BE2C (cell line): ENCODE results near the gene PKNOX2.

Source experiments
- DNase-seq: peaks from one replicate; pipeline ENCODE4 v3.0.0-alpha.2; 2020
- H3K27me3 ChIP-seq: fragments of 250-450 bp; sonication (Bioruptor Pico); 2 replicates; pipeline ENCODE4 v1.5.1; 2020; ENCODE audit warnings: mild to moderate bottlenecking
- H3K36me3 ChIP-seq: fragments of 250-450 bp; sonication (Bioruptor Pico); 2 replicates; pipeline ENCODE4 v1.5.1; 2020; ENCODE audit warnings: mild to moderate bottlenecking
- H3K4me1 ChIP-seq: fragments of 250-450 bp; sonication (Bioruptor Pico); 2 replicates; pipeline ENCODE4 v1.5.1; 2020
- H3K4me3 ChIP-seq: 2 replicates; pipeline ENCODE4 v1.5.1; 2011; ENCODE audit warnings: low read depth, low read length
- H3K9me3 ChIP-seq: fragments of 250-450 bp; sonication (Bioruptor Pico); 2 replicates; pipeline ENCODE4 v1.5.1; 2020
- TF ChIP-seq, protein P1 (sequence below): IDR thresholded peaks from 2 replicates; pipeline ENCODE4 v1.5.1; 2012; ENCODE audit warnings: mild to moderate bottlenecking, low read depth, low read length

Gene PKNOX2

DNA sequence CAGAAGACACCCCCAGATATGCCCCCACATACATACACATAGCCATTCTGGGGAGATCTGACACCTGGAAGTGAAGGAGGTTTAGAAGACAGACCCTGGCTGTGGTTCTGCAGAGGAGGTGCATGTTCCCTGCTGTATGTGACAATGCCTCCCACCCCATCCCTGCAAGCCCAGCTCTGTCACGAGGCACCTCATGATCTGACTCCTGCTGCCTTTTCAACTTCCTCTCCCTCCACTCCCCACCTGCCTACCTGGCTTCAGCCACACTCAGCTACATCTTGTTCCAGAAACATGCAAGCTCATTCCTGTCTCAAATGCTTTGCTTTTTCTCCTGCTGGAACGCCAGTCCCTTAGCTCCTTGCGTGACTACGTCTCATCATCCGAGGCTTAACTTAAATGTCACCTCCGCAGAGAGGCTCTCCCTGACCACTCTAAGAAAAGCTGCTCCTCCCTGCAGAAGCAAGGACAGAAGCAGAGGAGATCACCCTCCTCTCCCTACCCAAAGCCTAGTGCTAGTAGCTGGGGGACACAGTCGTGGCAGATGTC lies 217.0 kb downstream of the PKNOX2 start:
- H3K4me1 ChIP-seq, result no peaks in the 10 kb centered on the region
- no peak for DNase-seq

DNA sequence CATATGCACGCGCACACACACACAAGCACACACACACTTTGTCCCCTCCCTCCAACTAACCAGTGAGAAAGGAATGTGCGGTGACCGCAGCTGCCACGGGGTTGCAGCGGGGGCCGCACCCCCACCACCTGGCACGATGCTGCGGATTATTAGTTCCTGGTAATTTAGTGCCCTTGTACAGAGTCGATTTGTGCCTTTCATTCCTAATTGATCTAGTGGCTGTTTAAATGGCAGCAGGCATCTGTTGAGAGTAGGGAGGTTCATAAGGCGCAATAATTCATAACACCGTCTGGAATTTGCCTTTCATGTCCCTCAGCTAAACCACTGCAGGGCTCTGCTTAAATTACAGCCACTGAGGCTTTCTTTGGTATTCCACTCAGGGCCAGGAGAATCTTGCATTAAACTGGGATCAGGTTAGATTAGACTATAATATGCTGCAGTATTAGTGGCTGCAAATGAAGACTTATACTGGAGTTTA lies 217.8 kb downstream of the PKNOX2 start:
- H3K9me3 ChIP-seq, result no peaks in the 10 kb centered on the region
- TF ChIP-seq, protein P1, sequence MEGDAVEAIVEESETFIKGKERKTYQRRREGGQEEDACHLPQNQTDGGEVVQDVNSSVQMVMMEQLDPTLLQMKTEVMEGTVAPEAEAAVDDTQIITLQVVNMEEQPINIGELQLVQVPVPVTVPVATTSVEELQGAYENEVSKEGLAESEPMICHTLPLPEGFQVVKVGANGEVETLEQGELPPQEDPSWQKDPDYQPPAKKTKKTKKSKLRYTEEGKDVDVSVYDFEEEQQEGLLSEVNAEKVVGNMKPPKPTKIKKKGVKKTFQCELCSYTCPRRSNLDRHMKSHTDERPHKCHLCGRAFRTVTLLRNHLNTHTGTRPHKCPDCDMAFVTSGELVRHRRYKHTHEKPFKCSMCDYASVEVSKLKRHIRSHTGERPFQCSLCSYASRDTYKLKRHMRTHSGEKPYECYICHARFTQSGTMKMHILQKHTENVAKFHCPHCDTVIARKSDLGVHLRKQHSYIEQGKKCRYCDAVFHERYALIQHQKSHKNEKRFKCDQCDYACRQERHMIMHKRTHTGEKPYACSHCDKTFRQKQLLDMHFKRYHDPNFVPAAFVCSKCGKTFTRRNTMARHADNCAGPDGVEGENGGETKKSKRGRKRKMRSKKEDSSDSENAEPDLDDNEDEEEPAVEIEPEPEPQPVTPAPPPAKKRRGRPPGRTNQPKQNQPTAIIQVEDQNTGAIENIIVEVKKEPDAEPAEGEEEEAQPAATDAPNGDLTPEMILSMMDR, result no peak
- no peaks in the 10 kb centered on the region for H3K4me1 ChIP-seq
- no peak for DNase-seq
- no peaks in the 10 kb centered on the region for H3K36me3 ChIP-seq
- H3K4me3 ChIP-seq, result no peak overlapping the region
- H3K27me3 ChIP-seq, result peaks cover 33% of the 10 kb centered on the region

More for the DNA sequence above, 217.0 kb downstream of the PKNOX2 start:
- H3K27me3 ChIP-seq, result peaks cover 39% of the 10 kb centered on the region
- TF ChIP-seq, protein P1, result no peak
- H3K36me3 ChIP-seq, result no peaks in the 10 kb centered on the region
- H3K9me3 ChIP-seq, result no peaks in the 10 kb centered on the region
- no peak overlapping the region for H3K4me3 ChIP-seq

DNA sequence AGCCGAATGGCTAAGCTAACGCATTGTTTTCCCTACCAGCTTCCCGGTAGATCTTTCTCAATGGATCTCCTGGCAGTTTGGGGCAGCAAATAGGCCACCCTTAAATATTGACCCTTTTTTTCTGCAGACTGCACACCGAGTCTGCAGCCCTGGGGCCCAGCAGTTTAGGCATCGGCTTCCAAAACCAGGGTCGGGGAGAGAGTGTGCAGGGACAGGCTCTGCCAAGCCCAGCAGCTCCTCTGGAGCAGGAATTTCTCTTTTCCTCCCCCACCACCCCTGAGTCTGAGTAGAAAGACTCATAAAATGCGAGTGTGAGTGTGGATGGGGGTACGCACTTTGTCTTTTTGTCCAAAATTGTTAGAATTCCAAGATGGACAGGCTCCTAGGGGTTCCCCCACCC lies 218.3 kb downstream of the PKNOX2 start:
- Histone ChIP-seq H3K4me1 (no peaks in the 10 kb centered on the region), H3K9me3 (no peaks in the 10 kb centered on the region), H3K36me3 (no peaks in the 10 kb centered on the region), H3K4me3 (no peak overlapping the region), H3K27me3 (peaks cover 28% of the 10 kb centered on the region)
- TF ChIP-seq, protein P1, result no peak
- no peak for DNase-seq

DNA sequence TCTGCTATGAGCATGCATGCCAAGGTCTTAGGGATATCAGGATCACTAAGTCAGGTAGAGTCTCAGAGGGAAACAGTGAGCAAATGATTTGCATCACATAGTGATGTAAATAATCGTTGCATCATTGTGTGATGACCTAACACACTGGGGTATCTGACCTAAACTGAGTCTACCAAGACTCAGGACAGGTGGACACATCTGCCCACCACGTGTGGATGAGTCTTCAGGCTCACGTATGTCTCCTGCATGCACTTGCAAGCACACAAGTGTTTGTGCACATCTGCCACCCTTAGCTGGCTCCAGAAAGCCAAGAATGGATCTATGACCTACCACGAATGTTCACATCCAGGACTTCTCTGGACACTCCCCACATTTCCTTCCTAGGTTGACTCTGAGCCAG lies 220.3 kb downstream of the PKNOX2 start:
- Histone ChIP-seq H3K36me3 (no peaks in the 10 kb centered on the region), H3K4me3 (no peak overlapping the region), H3K4me1 (no peaks in the 10 kb centered on the region), H3K27me3 (peaks cover 11% of the 10 kb centered on the region), H3K9me3 (no peaks in the 10 kb centered on the region)
- TF ChIP-seq, protein P1, result no peak
- no peak for DNase-seq

DNA sequence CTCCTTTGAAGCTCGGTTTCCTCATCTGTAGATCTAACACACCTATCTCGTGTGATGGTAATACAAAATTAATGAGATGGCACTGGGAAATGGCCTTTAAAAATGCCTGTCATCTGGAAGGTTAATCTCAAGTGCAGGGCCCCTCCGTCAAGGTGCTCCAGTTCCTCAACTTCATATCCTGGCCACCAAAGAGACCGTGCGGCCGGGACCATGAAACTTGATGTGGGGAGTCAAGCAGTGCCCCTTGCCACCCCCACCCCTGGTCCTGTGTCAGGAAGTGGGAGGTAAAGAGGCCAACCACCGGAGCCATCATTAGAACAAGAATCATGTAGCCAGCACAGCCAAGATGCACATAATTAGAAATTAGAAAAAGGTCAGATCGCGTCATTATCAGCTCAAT lies 223.3 kb downstream of the PKNOX2 start:
- H3K4me3 ChIP-seq, result no peak overlapping the region
- H3K36me3 ChIP-seq, result no peaks in the 10 kb centered on the region
- H3K9me3 ChIP-seq, result no peaks in the 10 kb centered on the region
- TF ChIP-seq, protein P1, result no peak
- no peaks in the 10 kb centered on the region; the same call in 1 of the 2 replicates for H3K27me3 ChIP-seq
- no peak for DNase-seq
- H3K4me1 ChIP-seq, result no peaks in the 10 kb centered on the region

DNA sequence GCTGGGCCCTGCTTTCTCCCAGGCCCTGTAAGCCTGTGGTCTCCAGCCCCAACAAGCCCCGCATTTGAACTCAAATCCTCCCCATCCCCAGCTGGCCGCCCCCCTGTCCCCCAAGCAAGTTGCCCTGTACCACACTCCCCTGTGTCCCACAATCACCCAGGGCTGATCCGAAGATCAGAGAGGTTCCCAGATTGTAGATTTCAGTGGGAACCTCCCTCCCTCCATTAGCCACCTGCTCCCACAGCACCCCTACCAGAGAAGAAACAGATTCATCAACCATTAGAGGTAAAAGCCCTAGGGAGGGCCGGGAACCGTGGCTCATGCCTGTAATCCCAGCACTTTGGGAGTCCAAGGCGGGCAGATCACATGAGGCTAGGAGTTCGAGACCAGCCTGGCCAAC lies 224.1 kb downstream of the PKNOX2 start:
- no peak for DNase-seq
- Histone ChIP-seq H3K4me3 (no peak overlapping the region), H3K4me1 (no peaks in the 10 kb centered on the region), H3K27me3 (no peaks in the 10 kb centered on the region; the same call in 1 of the 2 replicates), H3K9me3 (no peaks in the 10 kb centered on the region), H3K36me3 (no peaks in the 10 kb centered on the region)
- TF ChIP-seq, protein P1, result no peak
